HG02884 (cell line): ENCODE measurements around the gene TNRC6C.

Source experiments
- ATAC-seq: cut with Tn5 transposase; IDR thresholded peaks from one replicate; pipeline ENCODE4 v1.9.1; 2021; ENCODE audit warnings: mild to moderate bottlenecking, moderate library complexity; ENCODE audit not compliant: unreplicated experiment

Gene TNRC6C

GRCh38 chr17:78148286-78149016 is 189.9 kb downstream of the TNRC6C start:
- ATAC-seq: no peak

GRCh38 chr17:78151514-78152008 is 193.1 kb downstream of the TNRC6C start:
- no peak for ATAC-seq

DNA sequence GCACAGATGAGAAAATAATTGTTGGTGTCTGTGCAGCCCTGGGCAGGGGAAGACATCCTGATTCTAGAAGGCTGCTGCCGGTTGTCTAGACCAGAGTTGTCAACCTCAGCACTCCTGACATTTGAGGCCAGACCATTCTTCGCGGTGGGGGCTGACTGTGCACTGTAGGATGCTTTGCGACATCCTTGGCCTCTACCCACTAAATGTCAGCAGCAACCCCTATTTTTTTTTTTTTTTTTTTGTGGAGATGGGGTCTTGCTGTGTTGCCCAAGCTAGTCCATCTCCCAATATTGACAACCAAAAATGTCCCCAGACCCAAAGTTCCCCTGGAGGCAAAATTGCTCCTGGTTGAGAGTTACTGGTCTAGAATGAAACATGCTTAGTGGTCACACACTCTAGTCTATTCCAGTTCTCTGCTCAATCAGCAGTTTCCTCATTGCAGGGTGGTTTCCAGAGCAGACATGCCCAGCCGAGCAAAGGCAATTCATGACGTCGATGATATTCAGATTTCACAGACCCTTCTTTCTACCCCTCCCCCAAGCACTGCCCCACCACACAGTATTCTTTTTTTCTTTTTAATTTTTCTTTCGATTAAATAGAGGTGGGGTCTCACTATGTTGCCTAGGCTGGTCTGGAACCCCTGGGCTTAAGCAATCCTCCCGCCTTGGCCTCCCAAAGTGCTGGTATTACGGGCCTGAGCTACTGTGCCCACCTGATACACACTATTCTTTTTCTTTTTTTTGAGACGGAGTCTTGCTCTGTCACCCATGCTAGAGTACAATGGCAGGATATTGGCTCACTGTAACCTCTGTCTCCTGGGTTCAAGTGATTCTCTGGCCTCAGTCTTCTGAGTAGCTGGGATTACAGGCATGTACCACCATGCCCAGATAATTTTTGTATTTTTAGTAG is 196.7 kb downstream of the TNRC6C start:
- peak; percentile 40 for ATAC-seq
